ENCODE measurements around the gene SCAF4.

DNA sequence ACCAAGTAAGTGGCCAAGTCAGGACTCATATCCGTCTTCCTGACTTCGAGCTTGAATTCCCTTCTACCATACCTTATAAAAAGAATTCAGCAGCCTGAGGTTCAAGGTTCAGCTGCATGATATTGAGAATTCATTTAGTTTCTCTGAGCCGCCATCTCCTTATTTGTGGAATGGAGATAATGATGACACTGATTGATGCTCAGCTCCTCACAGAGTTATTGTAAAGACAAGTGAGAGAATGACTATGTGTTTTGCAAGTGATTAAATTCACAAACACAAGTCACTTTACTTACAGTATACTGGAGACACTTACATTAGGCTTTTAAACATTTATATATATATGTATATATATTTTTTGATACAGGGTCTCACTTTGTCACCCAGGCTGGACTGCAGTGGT is 39.8 kb upstream of the SCAF4 start:
- TF ChIP-seq, protein P1, sequence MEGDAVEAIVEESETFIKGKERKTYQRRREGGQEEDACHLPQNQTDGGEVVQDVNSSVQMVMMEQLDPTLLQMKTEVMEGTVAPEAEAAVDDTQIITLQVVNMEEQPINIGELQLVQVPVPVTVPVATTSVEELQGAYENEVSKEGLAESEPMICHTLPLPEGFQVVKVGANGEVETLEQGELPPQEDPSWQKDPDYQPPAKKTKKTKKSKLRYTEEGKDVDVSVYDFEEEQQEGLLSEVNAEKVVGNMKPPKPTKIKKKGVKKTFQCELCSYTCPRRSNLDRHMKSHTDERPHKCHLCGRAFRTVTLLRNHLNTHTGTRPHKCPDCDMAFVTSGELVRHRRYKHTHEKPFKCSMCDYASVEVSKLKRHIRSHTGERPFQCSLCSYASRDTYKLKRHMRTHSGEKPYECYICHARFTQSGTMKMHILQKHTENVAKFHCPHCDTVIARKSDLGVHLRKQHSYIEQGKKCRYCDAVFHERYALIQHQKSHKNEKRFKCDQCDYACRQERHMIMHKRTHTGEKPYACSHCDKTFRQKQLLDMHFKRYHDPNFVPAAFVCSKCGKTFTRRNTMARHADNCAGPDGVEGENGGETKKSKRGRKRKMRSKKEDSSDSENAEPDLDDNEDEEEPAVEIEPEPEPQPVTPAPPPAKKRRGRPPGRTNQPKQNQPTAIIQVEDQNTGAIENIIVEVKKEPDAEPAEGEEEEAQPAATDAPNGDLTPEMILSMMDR (IDR thresholded peaks at IDR 0.05), result no peak
- no peak for TF ChIP-seq EZH2 (IDR thresholded peaks at IDR 0.05; ENCODE audit: borderline replicate concordance, insufficient read depth, low read depth, low read length, poor library complexity, severe bottlenecking)
